Kasumi-1 (cell line): Measurements from ENCODE around the gene LINC01488.

Experiments used
- DNase-seq, 2 experiments: peaks; one replicate each; lab custom pipeline; 2025; lab: John Stamatoyannopoulos, UW

LINC01488 gene

DNA sequence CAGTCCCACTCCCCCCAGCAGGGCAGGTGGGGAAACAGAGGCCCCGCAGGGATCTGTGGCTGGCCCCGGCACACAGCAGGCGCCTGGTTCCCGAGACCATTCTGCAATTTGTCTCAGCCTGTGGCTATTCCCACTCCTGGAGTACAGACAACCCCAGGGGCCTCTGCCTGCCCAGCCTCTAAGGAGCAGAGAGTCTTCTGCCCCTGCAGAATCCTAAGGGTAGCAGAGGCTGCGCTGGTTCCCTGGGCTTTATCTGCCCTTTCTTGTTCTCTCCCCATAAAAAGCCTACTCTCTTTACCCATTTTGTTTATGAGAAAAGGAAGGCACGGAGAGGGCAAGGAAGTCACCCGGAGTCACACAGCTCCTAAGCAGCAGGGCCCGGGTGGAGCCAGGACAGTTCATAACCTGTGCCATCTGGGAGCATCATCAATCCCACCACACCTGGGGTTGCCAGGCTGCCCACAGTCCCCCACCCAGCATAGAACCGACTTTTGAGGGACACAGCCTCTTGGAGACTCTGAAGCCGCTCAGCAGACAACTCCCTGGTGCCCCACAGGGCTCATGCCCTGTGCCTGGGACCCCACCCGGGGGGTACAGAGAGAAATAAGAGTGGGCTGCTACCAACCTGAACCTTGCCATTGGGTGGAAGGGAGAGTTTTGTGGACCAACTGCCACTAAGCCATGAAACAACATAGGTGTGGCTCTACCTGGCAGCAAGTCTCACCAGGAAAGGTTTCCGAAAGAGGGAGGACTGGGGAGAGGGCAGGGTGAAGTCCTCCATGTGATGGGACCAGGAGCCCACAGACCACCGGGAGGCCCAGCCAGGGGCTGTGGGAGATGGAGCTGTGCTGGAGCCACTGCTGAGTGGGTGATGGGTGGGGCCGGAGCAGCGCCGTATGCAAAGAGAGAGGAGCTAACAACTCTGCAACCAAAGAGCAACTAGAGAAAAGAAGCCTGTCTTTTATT lies 17.2 kb upstream of the LINC01488 start:
- no peak for DNase-seq

DNA sequence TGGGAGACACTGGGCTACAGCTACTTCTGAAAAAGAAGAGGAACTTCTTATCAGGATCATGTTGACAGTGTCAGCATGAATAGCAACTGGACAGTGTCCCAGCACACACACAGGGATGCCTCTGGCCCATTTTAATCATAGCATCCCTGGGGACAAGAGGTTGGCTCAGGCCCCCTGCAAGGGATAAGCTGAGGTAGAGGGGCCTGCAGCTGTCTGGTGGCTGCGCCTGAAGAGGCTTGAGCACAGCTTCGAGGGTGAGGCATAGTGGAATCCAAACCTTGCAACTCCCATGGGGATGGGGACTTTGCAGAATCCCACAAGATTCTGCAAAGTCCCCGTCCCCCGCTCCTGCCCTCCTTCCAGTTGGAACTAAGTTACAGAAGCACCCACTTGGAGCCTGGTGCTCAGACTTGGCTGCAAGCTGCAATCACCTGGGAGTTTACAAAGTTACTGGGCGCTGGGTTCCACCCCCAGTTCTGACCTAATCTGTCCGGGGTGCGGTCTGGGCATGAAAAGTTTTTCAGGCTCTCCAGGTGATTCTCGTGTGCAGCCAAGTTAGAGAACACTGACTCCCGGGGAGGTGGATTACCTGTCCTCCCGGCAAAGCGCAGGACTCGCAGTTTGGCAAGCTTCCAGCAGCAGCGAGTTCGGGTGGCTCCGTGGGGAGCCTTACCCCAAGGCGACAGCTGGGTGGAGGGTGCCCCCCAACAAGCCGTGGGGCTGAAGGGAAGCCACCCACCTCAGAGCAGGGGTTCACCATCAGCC lies 16.0 kb upstream of the LINC01488 start:
- no peak for DNase-seq

- DNase-seq, result no peak
These were observed 15.4 kb upstream of the LINC01488 start for GRCh38 chr11:69466039-69466438.

- DNase-seq, result no peak
These were observed 14.3 kb upstream of the LINC01488 start for GRCh38 chr11:69467196-69467595.

- no peak for DNase-seq
These were observed 13.8 kb upstream of the LINC01488 start for GRCh38 chr11:69467646-69468045.

GRCh38 chr11:69468221-69468620 lies 13.2 kb upstream of the LINC01488 start:
- no peak for DNase-seq

DNA sequence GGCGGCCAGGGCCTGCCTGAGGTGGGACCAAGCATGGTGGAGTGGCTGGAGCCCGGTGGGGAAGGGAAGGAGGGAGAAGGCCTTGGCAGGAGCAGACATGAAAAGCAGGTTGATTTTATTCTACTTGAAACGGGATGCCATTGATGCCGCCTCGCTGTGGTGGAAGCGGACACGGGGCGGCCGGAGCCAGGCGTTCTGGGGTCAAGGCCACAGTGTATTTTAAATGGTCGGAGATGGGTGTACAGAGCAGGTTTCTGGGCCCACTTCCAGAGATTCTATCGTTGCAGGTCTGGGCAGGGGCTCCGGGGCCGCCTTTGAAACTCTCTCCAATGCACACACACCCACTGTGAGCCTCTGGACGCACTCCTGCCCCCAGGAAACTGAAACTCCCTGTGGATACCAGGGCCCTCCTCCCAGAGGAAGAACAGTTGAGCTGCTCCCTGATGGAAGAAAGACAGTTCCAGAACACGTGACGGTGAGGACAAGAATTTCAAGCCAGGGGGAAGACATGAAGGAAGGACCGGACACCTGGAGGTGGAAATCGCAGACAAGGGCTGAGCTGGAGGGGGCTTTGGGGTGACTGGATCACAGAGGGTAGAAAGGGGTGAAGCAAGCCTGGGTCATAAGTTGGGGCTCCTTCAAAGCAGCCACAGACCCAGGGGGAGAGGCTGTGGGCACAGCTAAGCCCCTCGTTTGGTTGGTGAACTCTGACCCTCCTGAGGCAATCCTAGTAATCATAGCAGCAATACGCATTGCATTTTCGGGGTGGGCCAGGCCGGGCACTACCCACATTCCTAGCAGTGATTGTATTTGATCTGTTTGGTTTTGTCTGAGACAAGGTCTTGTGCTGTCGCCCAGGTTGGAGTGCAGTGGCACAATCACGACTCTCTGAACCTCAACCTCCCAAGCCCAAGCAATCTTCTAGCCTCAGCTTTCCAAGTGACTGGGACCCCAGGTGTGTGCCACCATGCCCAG lies 12.3 kb upstream of the LINC01488 start:
- DNase-seq, result no peak

GRCh38 chr11:69470301-69470700 lies 11.2 kb upstream of the LINC01488 start:
- no peak for DNase-seq

DNA sequence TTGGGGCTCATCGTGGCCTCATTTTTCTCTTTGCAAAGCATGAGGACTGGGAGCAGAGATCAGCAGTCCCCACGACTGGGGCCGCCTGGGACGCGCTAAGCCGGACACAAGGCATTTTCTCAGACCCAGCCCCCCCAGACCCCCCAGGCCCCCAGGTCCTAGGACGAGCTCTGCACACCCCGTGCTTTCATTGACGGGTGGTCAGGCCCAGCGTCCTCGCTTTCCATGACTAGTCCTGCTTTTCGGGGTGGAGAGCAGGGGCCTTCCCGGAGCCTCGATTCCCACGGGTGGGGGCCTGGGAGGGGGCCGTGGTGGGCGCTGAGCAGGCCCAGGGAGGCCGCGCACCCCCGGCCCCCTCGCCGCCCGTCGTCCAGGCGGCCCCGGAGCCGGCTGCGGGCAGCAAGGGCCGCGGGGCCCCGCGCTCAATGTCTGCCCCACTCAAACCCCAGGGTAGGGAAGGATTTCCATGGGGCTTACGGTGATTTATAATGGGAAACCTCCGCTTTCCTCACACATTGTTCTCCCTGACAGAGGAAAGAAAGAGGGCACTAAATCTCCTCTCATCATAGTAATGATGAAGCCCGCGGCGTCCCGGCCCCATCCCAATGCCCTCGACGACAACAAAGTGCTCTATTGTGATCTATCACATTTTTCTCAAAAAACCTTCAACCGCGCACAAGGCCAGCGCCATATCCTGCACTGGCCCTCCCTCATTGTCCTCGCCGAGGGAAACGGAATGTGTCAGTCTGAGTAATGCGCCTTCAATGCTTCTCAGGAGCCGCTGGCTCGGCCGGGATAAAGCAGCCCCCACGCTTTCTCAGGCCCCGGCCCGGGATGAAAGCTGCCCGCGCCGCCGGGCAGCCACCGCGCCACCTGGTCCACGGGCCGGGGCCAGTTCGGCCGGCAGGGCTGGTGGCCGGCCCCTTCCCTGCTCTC lies 10.4 kb upstream of the LINC01488 start:
- no peak for DNase-seq

- no peak for DNase-seq
These were observed 9.5 kb upstream of the LINC01488 start for GRCh38 chr11:69471729-69472540.

- DNase-seq, result no peak
These were observed 8.8 kb upstream of the LINC01488 start for GRCh38 chr11:69472541-69473275.

GRCh38 chr11:69473276-69473845 lies 8.1 kb upstream of the LINC01488 start:
- no peak for DNase-seq

- DNase-seq, result no peak
These were observed 6.7 kb upstream of the LINC01488 start for GRCh38 chr11:69474736-69475135.

DNA sequence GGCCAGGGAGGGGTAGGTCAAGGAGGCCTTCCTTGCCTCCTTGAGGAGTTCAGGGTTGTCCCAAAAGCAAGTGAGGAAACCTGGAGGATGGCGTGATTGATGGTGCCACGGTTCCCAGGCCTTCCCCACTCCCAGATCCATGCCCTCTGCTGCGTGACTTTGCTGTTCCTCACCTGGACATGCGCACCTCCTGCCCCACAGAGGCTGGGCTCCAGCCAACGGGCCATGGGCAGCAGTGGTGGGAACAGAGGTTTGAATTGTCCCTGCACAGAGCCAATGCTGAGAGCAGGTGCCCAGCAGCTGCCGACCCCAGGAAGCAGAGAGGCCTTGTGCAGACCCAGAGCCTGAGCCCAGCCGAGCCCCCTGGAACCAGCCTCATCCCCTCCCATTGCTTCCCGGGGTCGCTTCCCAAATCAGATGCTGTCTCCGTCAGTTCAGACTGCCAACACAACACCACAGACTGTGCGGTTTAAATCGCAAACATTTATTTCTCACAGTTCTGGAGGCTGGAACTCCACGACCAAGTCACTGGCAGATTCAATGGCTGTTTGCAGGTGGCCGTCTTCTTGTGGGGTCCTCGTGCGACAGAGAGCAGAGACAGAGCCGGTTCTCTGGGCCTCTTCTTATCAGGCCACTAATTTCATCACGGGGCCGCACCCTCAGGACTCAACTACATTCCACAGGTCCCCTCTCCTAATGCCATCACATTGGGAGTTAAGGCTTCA lies 6.2 kb upstream of the LINC01488 start:
- DNase-seq, result no peak

GRCh38 chr11:69475866-69476471 lies 5.5 kb upstream of the LINC01488 start:
- DNase-seq, result no peak

GRCh38 chr11:69476509-69476961 lies 4.9 kb upstream of the LINC01488 start:
- DNase-seq, result no peak

DNA sequence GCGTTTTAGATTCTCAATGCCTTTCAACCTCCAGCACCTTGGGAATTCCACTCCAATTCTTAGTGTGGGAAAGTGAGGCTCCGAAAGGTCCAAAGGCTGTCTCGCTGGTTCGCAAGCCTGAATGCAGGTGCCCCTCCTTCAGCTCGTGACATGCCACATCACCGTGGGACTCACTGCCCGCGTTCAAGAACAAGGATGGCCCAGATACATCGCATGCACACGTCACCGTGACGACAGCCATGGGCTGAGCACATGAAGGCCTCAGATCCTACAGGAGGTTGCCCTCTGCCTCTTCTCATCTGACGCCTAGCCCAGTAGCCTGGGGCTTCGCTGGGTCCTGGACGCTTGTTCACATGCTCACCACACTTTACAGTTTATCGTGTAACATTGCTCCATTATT lies 4.4 kb upstream of the LINC01488 start:
- DNase-seq, result no peak
